A172 (cell line): ENCODE data around the gene BLID. TPM values are rescaled to one million over a fixed set of nuclear protein-coding genes. Genes with fewer than 3 reads are reported as not detected.

ENCODE experiments used
- DNase-seq: peaks from one replicate; pipeline ENCODE4 v3.0.0-alpha.2; 2015; ENCODE audit warnings: low spot score
- total RNA-seq: library from RNA; depleted of rRNA; stranded (reverse); fragments of >200 nt; shearing (Covaris generic); gene quantifications from 2 replicates; pipeline ENCODE4 v1.2.3, GENCODE V29; 2014; rRNA removed

The BLID gene, protein sequence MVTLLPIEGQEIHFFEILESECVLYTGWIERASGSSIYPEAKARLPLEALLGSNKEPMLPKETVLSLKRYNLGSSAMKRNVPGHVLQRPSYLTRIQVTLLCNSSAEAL
- 1.1 and 1.5 TPM in 2 replicates for total RNA-seq

DNA sequence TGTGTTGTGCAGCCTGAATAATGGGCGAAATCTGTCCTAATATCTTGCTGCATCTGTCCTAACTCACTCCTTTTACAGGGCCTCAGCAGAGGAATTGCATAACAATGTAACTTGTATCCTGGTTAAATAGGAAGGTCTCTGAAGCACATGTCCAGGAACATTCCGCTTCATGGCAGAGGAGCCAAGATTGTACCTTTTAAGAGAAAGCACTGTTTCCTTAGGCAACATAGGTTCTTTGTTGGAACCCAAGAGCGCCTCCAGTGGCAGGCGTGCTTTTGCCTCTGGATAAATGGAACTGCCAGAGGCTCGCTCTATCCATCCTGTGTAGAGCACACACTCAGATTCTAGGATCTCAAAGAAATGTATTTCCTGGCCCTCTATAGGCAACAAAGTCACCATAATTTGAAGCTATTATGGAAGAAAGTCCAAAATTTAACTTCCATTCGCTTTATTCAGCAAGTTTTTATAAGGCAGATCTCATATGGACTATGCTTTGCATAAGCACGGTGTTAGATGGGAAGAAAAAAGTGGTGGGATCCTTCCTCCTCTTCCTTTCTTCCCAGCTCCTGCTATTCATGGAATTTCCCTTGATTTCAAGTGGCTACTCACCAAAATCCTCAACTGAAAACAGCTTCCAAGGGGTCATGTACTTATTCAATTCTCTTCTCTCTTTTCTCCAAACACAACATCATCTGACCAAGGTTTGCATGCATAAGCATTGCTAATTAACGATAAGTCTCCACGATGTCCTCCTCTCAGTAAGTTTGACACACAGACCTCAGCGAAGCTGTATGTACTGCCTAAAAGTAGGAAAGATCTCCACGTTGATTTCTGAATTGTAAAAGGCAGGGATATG, at the start of gene BLID:
TSS of gene BLID (minus strand) at position 692 of the 856 bp plus-strand sequence. CDS start at position 399, 293 bp downstream.
- no peak for DNase-seq

DNA sequence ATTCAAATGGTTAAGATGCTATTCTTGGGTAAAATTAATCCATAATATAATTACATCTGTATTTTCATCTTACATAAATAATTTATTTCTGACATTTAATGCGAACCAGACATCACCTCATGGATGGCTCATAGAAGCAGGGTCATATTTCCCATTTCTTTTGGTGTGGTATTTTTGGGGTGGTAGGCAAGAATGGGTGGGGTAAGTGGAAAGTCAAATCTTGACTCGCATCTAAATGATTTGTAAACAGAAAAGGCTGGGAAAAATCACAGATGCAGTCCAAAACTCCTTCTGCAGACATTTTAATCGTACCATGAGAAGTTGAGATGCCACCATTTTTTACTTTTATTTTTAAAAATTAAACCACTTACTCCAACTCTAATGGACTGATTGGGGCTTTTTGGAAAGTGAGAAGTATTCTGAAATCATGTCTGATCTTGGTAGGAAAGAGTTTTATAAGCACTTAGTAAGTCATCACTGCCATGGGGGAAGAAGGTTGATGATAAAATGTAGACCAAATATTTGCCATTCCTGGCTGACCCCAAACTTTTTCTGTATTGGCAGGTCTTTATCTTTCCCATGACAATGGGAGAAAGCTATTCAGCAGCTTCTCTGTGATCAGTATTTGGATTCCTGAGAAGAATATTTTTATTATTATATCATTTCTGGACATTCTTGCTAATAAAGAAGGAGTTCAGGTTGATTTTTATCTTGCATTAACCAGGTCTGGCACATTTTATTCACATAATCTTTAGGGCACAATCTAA, 47.2 kb upstream of the BLID start:
- DNase-seq, result no peak

DNA sequence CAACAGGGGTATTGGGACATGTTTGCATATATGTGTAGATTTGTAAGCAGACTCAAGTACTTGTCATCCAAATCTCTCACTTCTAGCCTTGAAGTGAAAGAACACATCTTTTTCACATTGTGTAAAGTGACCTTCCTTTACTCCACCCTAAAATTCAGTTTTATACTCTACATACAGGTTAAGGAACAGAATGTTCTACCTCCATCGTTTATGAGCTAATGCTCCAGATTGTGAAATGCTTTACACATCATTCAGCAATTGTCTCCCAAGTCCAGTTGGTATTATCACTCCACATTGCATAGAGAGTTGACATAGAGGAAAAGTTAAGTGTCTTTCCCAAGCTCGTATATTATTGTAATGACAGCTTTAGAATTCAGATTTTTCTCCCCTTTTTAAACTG, 46.1 kb upstream of the BLID start:
- no peak for DNase-seq

DNA sequence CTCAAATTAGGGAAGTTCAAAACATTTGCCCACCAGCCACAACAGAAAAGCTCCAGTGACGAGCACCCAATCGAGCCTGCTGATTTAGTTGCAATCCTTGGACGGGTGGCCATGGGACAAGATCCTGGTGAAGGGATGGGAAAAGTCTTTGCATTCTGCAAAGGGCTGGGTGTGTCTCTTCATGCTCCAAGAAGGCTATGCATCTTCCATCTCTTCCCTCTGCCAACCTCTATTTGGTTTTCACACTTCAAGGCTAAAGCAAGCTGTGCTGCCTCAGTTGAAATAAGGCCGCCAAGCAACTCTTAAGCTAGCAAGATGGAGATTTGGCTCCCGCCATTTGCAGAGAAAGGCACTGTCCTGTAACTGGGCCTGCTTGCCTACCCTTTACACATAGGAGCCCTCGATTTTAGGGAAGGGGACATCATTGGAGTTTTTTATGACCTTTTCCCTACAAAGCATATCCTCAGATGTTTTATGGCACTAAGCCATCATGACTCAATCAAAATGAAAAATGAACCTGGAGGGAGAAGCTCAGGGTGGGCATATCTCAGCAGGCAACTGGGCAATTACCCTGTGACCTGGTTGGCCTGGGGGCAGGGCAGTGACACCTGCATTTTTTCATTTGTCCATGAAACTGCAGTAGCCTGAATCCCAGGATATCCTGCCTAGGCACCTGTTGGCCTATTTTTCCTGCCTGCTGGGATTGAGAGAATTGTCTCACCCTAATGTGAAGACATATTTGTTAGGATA, 45.0 kb upstream of the BLID start:
- DNase-seq, result no peak

DNA sequence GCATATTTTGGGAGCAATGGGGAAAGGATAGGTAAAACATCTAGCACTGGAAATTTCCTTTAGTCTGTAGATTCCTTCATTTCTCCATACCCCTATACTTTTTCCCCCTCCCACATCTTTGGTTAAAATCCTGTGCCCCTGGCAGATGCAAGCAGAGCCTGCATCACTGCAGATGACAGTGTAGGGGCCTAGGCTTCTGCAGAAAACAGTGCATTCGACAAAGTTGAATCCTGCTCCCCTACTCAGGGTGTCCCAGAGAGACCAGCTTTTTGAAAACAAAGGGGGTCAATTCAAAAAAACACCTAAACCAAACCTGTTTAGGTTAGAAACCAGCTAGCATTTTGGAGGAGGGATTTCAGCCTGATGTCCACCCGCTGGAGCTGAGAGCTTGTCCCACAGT, 43.8 kb upstream of the BLID start:
- DNase-seq, result no peak

DNA sequence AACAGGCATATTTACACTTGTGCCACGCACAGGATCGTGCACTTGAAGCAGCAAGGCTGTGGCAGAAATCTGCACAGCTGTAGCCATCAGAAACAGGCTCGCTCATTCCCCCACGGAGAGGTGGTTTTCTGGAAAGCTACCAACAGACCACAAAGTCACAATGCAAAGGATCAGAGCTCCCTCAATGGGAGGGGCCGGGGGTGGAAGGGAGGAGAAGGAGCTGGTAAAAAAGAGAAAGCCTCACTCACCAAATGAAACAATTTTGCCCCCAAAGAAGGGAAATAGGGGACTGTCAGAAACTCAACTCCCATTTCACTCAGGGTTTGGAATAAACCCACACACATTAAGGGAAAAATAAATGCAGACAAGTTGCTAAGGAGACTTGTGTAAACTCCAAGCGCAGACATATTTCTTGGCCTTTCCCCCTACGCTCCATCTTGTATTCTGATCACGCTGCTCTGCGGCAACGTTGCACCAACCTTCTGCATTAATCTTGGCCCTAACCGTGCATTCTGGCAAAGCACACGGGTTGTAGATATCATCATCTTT, 43.2 kb upstream of the BLID start:
- no peak for DNase-seq

DNA sequence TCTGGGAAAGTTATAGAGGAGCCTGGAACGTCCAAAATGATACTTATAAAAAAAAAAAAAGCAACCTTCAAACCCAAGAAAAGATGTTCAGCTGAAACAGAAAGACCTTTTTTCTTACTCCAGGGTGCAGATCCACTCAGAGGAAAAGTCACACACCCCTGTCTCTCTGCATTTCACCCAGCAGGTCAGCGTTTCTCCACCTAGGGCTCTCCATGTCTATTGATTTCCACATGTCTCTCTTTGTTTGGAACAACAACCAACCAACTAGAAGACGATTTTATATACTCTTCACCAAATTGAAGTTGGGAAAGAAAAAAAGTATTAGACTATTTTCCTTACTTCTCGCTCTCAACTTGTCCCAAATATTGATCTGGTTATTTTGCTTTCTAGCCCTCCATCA, 42.2 kb upstream of the BLID start:
- DNase-seq, result no peak

- DNase-seq, result no peak
These were observed 41.7 kb upstream of the BLID start for GRCh38 chr11:122157653-122158161.

GRCh38 chr11:122156940-122157382, 40.9 kb upstream of the BLID start:
- DNase-seq, result peak; percentile 91

DNA sequence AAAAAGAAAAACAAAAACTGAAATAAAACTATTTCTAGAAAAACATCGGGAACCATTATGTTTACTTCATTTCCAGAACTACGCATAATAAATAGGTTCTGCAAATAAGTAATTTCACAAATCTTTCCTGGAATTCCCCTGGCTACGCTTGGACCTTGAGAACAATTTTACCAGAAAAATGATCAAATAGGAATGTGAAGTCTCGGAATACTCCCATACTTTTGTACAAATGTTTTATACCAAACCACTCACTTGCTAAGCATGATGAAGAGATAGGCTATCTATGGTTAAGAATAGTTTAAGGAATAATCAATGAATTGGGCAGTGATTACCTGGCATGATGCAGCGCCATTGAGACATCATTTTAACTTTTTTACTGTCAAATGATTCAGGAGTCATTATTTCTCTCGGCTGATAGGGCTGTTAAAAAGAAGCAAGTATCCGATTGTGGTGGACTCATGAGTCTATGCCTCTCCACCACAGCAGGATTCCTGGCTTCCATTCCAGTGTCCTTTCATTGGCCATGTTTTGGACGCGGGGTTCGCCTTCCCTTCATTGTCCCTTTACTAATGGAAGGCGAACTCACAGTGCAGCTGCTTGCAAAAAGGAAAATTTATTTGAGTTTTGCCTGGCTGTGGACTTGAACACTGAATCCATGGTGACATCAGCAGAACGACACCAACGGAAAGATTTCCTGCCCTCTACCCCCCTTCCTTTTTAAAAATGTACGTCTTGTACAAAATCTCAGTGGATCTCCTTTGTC, 39.9 kb upstream of the BLID start:
- DNase-seq, result no peak

- no peak for DNase-seq
These were observed 39.0 kb upstream of the BLID start for GRCh38 chr11:122154994-122155393.

- DNase-seq, result no peak
These were observed 38.2 kb upstream of the BLID start for GRCh38 chr11:122154227-122154626.

- no peak for DNase-seq
These were observed 37.7 kb upstream of the BLID start for GRCh38 chr11:122153746-122154145.

DNA sequence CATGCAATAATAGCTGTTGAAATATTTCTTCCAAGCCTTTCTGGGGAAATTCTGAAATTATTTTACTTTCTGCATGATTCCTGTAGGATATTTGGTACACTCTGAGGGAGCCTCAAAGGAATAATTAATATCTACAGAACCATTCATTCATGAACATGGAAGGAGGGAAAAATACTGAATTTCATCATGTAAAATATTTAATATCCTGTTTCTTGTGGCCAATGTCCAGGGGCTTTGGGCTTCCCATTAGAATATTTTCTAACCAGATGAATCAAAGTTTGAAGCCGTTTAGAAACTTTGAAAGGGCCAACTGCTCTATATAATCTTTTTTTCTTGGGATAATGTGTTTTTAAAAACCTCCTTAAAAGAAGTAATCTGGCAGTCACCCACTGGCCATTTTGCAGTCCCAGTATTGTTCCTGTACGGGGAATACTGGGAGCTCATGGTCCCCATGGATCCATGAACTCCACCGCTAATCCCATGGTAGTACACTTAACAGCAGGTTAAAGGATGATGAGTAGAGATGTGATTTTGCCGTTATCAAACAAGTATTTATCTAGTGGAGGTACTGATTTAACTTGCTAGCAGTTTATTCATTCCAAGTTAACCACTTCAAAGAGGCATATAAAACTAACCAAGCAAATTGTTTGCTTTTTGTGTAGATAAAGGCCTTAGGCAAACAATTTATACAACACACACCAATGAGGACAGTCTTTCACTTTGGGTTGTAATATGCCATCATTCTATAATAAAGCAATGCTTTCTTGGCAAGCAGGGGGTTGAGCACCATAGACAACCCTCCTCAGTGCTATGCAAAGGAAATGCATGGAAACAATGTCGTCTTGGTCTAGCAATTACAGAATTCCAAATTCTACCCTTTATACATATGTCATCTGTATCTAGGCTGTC, 34.5 kb upstream of the BLID start:
- no peak for DNase-seq

GRCh38 chr11:122149202-122149601, 33.2 kb upstream of the BLID start:
- no peak for DNase-seq

DNA sequence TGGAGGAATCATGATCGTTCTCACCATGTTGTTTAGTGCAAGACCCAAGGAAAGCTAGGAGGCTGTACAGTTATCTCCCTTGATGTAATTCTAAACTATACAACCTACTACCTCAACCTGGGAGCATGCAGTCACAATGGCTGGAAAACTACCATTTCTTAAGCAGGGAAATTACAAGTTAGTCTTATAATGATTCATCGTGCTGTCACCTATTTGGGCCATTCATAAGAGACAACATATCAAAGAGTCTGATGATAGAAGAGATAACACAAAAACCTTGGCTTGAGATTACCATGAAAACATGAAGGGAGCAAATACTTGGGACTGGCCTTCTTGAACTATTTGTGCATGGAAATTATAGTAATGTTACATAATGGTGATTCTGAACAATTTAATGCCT, 30.5 kb upstream of the BLID start:
- DNase-seq, result peak; percentile 66

DNA sequence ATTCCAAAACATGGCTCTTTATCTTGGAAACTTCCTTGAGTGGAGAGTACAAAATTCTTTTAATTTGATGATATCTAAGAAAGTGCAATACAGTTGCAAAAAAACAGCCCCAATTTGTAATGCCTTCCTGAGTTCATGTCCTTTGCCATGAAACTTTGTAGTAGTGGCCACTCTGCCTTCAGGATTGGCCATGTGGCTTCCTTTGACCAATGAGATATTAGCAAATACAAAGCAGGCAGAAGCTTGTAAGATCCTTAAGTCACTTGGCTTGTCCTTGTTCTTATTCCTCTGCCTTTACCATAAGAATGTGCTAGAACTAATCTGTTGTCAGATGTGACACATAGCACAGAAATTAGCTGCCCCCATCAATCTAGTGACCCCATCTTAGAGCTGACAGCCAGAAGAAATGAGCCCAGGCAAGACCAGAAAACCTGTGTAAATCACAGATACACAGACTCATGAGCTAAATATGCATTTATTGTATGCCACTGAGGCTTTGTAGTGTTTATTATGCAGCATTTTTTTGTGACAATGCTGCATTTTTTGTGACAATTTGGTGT, 29.8 kb upstream of the BLID start:
- DNase-seq, result no peak

DNA sequence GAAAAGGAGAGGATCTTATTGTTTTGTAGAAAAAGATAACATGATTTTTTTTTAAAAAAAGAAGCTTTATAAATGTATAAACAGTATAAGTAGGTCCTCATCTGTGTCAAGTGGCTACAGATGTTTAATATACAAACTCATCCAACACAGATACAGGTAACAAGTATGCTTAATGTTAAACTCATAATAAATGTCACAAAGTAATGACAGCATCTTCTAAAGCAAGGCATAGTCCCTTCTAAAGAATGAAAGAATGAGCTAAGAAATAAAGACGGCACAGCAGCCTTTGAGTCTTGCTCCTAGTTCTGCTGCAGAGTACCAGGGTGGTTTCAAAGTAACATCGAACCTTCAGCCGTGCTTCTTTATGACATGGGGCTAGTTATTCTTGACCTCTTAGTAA, 28.7 kb upstream of the BLID start:
- no peak for DNase-seq

- DNase-seq, result no peak
These were observed 25.7 kb upstream of the BLID start for GRCh38 chr11:122141725-122142124.
